Measurements from ENCODE around the gene L1CAM. TPM values are rescaled to one million over a fixed set of nuclear protein-coding genes. Genes with fewer than 3 reads are reported as not detected.

L1CAM gene
- total RNA-seq, 3 donors from 2014 or later (not counting 1 experiment from before 2014, with no cell fraction given): 0.23 to 0.98 TPM; not detected in 1

GRCh38 chrX:153827903-153828302 lies 58.1 kb downstream of the L1CAM start:
- Histone ChIP-seq H3K9me3 (ENCODE audit: control insufficient read depth, insufficient read depth, low read length) (no peaks in the 10 kb centered on the region), H3K27me3 (ENCODE audit: control insufficient read depth, insufficient read depth, low read length) (no peaks in the 10 kb centered on the region), H3K27ac (ENCODE audit: low read length) (no peak overlapping the region), H3K4me1 (ENCODE audit: control insufficient read depth, insufficient read depth, low read length) (peaks cover 60% of the 10 kb centered on the region), H3K4me3 (ENCODE audit: low read length) (no peak overlapping the region), H3K36me3 (ENCODE audit: control insufficient read depth, insufficient read depth, low read length) (no peaks in the 10 kb centered on the region)
- Mint-ChIP-seq H3K36me3 (no peaks in the 10 kb centered on the region), H3K27me3 (ENCODE audit: low read depth in 2 of 2) (no peaks in the 10 kb centered on the region), H3K27ac (peak overlapping the region; percentile 46 to 66), H3K4me3 (peak overlapping the region; percentile 77), H3K9me3 (no peaks in the 10 kb centered on the region), H3K4me1 (peaks cover 37 to 43% of the 10 kb centered on the region in 2 donors)
- ATAC-seq: no peak
- TF ChIP-seq CTCF (IDR thresholded peaks at IDR 0.05): no peak
- DNase-seq: no peak
- WGBS (ENCODE audit: insufficient coverage): 88% methylated on average over 7 of the region's 9 CpGs
- intact Hi-C loops (cut with micrococcal nuclease): no loop called here

- H3K27ac ChIP-seq (ENCODE audit: low read length): no peak overlapping the region
- H3K36me3 Mint-ChIP-seq: no peaks in the 10 kb centered on the region
- no peak for ATAC-seq
- peaks cover 45 to 52% of the 10 kb centered on the region in 2 donors for H3K4me1 Mint-ChIP-seq
- H3K4me1 ChIP-seq (ENCODE audit: control insufficient read depth, insufficient read depth, low read length): peaks cover 69% of the 10 kb centered on the region
- no CpG with 5 or more reads among the region's 3 CpGs for WGBS (ENCODE audit: insufficient coverage)
- peak overlapping the region; percentile 77 for H3K4me3 Mint-ChIP-seq
- H3K27me3 ChIP-seq (ENCODE audit: control insufficient read depth, insufficient read depth, low read length): no peaks in the 10 kb centered on the region
- no peak overlapping the region for H3K4me3 ChIP-seq (ENCODE audit: low read length)
- H3K9me3 ChIP-seq (ENCODE audit: control insufficient read depth, insufficient read depth, low read length): no peaks in the 10 kb centered on the region
- H3K27ac Mint-ChIP-seq: peak overlapping the region; percentile 46 to 66
- no peak for TF ChIP-seq CTCF (IDR thresholded peaks at IDR 0.05)
- H3K27me3 Mint-ChIP-seq (ENCODE audit: low read depth in 2 of 2): no peaks in the 10 kb centered on the region
- no peak for DNase-seq
- H3K9me3 Mint-ChIP-seq: no peaks in the 10 kb centered on the region
- intact Hi-C loops (cut with micrococcal nuclease): no loop called here
- no peaks in the 10 kb centered on the region for H3K36me3 ChIP-seq (ENCODE audit: control insufficient read depth, insufficient read depth, low read length)
These were observed 59.0 kb downstream of the L1CAM start for GRCh38 chrX:153827016-153827415.

GRCh38 chrX:153825042-153825441 lies 60.9 kb downstream of the L1CAM start:
- H3K27me3 Mint-ChIP-seq (ENCODE audit: low read depth in 2 of 2): no peaks in the 10 kb centered on the region
- intact Hi-C loops (cut with micrococcal nuclease): no loop called here
- H3K27ac Mint-ChIP-seq: peak overlapping the region in 1 of 2 donors; percentile 14
- WGBS (ENCODE audit: insufficient coverage): 78% methylated on average over 8 of the region's 8 CpGs
- Histone ChIP-seq H3K27ac (ENCODE audit: low read length) (no peak overlapping the region), H3K36me3 (ENCODE audit: control insufficient read depth, insufficient read depth, low read length) (no peaks in the 10 kb centered on the region), H3K4me1 (ENCODE audit: control insufficient read depth, insufficient read depth, low read length) (peaks cover 84% of the 10 kb centered on the region), H3K9me3 (ENCODE audit: control insufficient read depth, insufficient read depth, low read length) (no peaks in the 10 kb centered on the region), H3K4me3 (ENCODE audit: low read length) (no peak overlapping the region), H3K27me3 (ENCODE audit: control insufficient read depth, insufficient read depth, low read length) (no peaks in the 10 kb centered on the region)
- no peak for ATAC-seq
- no peaks in the 10 kb centered on the region for H3K9me3 Mint-ChIP-seq
- no peak for DNase-seq
- H3K36me3 Mint-ChIP-seq: no peaks in the 10 kb centered on the region
- H3K4me1 Mint-ChIP-seq: peaks cover 61 to 67% of the 10 kb centered on the region in 2 donors
- no peak for TF ChIP-seq CTCF (IDR thresholded peaks at IDR 0.05)
- peak overlapping the region; percentile 21 for H3K4me3 Mint-ChIP-seq

GRCh38 chrX:153824348-153824747 lies 61.6 kb downstream of the L1CAM start:
- H3K4me1 ChIP-seq (ENCODE audit: control insufficient read depth, insufficient read depth, low read length): peaks cover 90% of the 10 kb centered on the region

More at GRCh38 chrX:153824348-153824747, 61.6 kb downstream of the L1CAM start:
- 94% methylated on average over 7 of the region's 10 CpGs for whole genome bisulfite sequencing (ENCODE audit: insufficient coverage)
- H3K36me3 Mint-ChIP-seq: no peaks in the 10 kb centered on the region
- H3K4me3 Mint-ChIP-seq: no peak overlapping the region
- no peaks in the 10 kb centered on the region for H3K9me3 Mint-ChIP-seq
- no peak for ATAC-seq
- no peaks in the 10 kb centered on the region for H3K27me3 Mint-ChIP-seq (ENCODE audit: low read depth in 2 of 2)
- intact Hi-C loops (cut with micrococcal nuclease): no loop called here
- H3K4me1 Mint-ChIP-seq: peaks cover 67 to 72% of the 10 kb centered on the region in 2 donors
- peak overlapping the region in 1 of 2 donors; percentile 51 for H3K27ac Mint-ChIP-seq
- no peaks in the 10 kb centered on the region for H3K27me3 ChIP-seq (ENCODE audit: control insufficient read depth, insufficient read depth, low read length)
- H3K4me3 ChIP-seq (ENCODE audit: low read length): no peak overlapping the region
- H3K27ac ChIP-seq (ENCODE audit: low read length): no peak overlapping the region
- H3K9me3 ChIP-seq (ENCODE audit: control insufficient read depth, insufficient read depth, low read length): no peaks in the 10 kb centered on the region
- no peak for TF ChIP-seq CTCF (IDR thresholded peaks at IDR 0.05)
- H3K36me3 ChIP-seq (ENCODE audit: control insufficient read depth, insufficient read depth, low read length): no peaks in the 10 kb centered on the region
- DNase-seq: no peak

Measured in natural killer cell (primary cell).